GM23248 (cell line): ENCODE results near the gene ULBP1. TPM values are rescaled to one million over a fixed set of nuclear protein-coding genes. Genes with fewer than 3 reads are reported as not detected.

Experiments used
- DNase-seq: peaks from one replicate; pipeline ENCODE4 v3.0.0-alpha.2; 2015
- H2AFZ ChIP-seq: fragments of 200-600 bp; sonication (generic); 2 replicates; pipeline ENCODE4 v1.6.1; 2016; ENCODE audit warnings: antibody characterized with exemption
- H3F3A ChIP-seq: fragments of 200-600 bp; sonication (generic); 2 replicates; pipeline ENCODE4 v1.6.1; 2016; ENCODE audit warnings: mild to moderate bottlenecking, antibody characterized with exemption, mixed run types; ENCODE audit not compliant: insufficient read depth
- H3K27ac ChIP-seq: fragments of 200-600 bp; sonication (generic); 2 replicates; pipeline ENCODE4 v1.5.1; 2016; ENCODE audit warnings: mild to moderate bottlenecking
- H3K27me3 ChIP-seq: fragments of 200-600 bp; sonication (generic); replicated peaks from 2 replicates; pipeline ENCODE4 v1.6.1; 2016; ENCODE audit warnings: mild to moderate bottlenecking; ENCODE audit not compliant: insufficient read depth
- H3K36me3 ChIP-seq: fragments of 200-600 bp; sonication (generic); 2 replicates; pipeline ENCODE4 v1.6.1; 2016; ENCODE audit warnings: low read depth, mild to moderate bottlenecking
- H3K4me1 ChIP-seq: fragments of 200-600 bp; sonication (generic); 2 replicates; pipeline ENCODE4 v1.6.1; 2016; ENCODE audit warnings: mild to moderate bottlenecking; ENCODE audit not compliant: insufficient read depth
- H3K4me2 ChIP-seq: fragments of 200-600 bp; sonication (generic); one replicate; pipeline ENCODE4 v1.6.1; 2016; ENCODE audit warnings: mild to moderate bottlenecking; ENCODE audit not compliant: unreplicated experiment
- H3K4me3 ChIP-seq: fragments of 200-600 bp; sonication (generic); 2 replicates; pipeline ENCODE4 v1.5.1; 2016; ENCODE audit warnings: mild to moderate bottlenecking
- H3K79me2 ChIP-seq: fragments of 200-600 bp; sonication (generic); 2 replicates; pipeline ENCODE4 v1.6.1; 2016; ENCODE audit warnings: mild to moderate bottlenecking; ENCODE audit not compliant: insufficient read depth
- H3K9ac ChIP-seq: fragments of 200-600 bp; sonication (generic); 2 replicates; pipeline ENCODE4 v1.6.1; 2016; ENCODE audit warnings: mild to moderate bottlenecking
- H3K9me2 ChIP-seq: fragments of 200-600 bp; sonication (generic); 2 replicates; pipeline ENCODE4 v1.6.1; 2016; ENCODE audit warnings: mixed run types, mild to moderate bottlenecking, moderate library complexity; ENCODE audit not compliant: insufficient read depth
- H3K9me3 ChIP-seq: fragments of 200-600 bp; sonication (generic); one replicate; pipeline ENCODE4 v1.6.1; 2017; ENCODE audit warnings: low read depth
- H4K20me1 ChIP-seq: fragments of 200-600 bp; sonication (generic); 2 replicates; pipeline ENCODE4 v1.6.0; 2016; ENCODE audit not compliant: insufficient read depth
- EZH2 ChIP-seq: fragments of 200-600 bp; sonication (generic); IDR thresholded peaks from 2 replicates; pipeline ENCODE4 v1.6.1; 2018; ENCODE audit warnings: antibody characterized with exemption, mild to moderate bottlenecking; ENCODE audit not compliant: insufficient read depth, poor library complexity, severe bottlenecking
- EZH2phosphoT487 ChIP-seq: fragments of 200-600 bp; sonication (generic); IDR thresholded peaks from 2 replicates; pipeline ENCODE4 v1.6.1; 2018; ENCODE audit warnings: antibody characterized with exemption, moderate library complexity, mild to moderate bottlenecking, low read depth; ENCODE audit not compliant: insufficient read depth
- WGBS, 2 experiments: methylation state at CpG; one replicate each; pipeline ENCODE4 v1.1.6; 2015 to 2017; ENCODE audit warnings: low lambda C conversion rate in 2 of 2, low coverage in 1 of 2; ENCODE audit errors: missing lambda C conversion rate in 2 of 2; 5-methylcytosine and 5-hydroxymethylcytosine counted together
- in situ Hi-C: fragments of 300-500 bp; cut with MboI; formaldehyde crosslinking; loops from 2 replicates; pipeline ENCODE4 v1.15.0; 2020
- polyA plus RNA-seq: library from polyadenylated mRNA; unstranded; fragments of >200 nt; fragmentation: Nextera tagmentation; extraction: Ambion mirVana; gene quantifications from 2 replicates; pipeline ENCODE4 v1.2.1, GENCODE V29; 2016
- total RNA-seq: library from RNA; depleted of rRNA; stranded (reverse); fragments of >200 nt; shearing (Covaris generic); gene quantifications from 2 replicates; pipeline ENCODE4 v1.2.3, GENCODE V29; 2014

ULBP1 gene
- total and polyA plus RNA-seq, 2 experiments from 2014 or later: 6.1 to 9.1 TPM

GRCh38 chr6:149933036-149933435, 30.7 kb upstream of the ULBP1 start:
- H2AFZ ChIP-seq: no peak overlapping the region
- no peaks in the 10 kb centered on the region for H3K9me3 ChIP-seq
- H3K36me3 ChIP-seq: no peaks in the 10 kb centered on the region
- no peak overlapping the region for H3K4me2 ChIP-seq
- peaks cover 17% of the 10 kb centered on the region for H3F3A ChIP-seq
- in situ Hi-C loops: loop anchor here (10.0 kb wide), 1 partner anchor 82 kb away; no protein-coding TSS in a partner anchor
- H4K20me1 ChIP-seq: no peaks in the 10 kb centered on the region
- no peak overlapping the region for H3K4me3 ChIP-seq
- H3K27me3 ChIP-seq: peaks cover 9% of the 10 kb centered on the region; the same call in 1 of the 2 replicates
- TF ChIP-seq EZH2phosphoT487 (no peak), EZH2 (no peak)
- no peak overlapping the region for H3K27ac ChIP-seq
- no peaks in the 10 kb centered on the region for H3K9me2 ChIP-seq
- no peak for DNase-seq
- WGBS, 2 experiments: 62 to 66% methylated on average over 5 of the region's 5 CpGs
- H3K79me2 ChIP-seq: no peaks in the 10 kb centered on the region
- no peak overlapping the region for H3K9ac ChIP-seq
- H3K4me1 ChIP-seq: no peaks in the 10 kb centered on the region

GRCh38 chr6:149933461-149933860, 30.3 kb upstream of the ULBP1 start:
- Histone ChIP-seq H3K27me3 (0 out of 2 replicates have a peak, but pooled peaks cover 8% of the 10 kb centered on the region), H3F3A (peaks cover 17% of the 10 kb centered on the region), H3K27ac (no peak overlapping the region), H3K9ac (no peak overlapping the region), H3K79me2 (no peaks in the 10 kb centered on the region), H3K36me3 (no peaks in the 10 kb centered on the region), H2AFZ (no peak overlapping the region), H3K9me3 (no peaks in the 10 kb centered on the region), H3K9me2 (no peaks in the 10 kb centered on the region), H4K20me1 (no peaks in the 10 kb centered on the region), H3K4me1 (no peaks in the 10 kb centered on the region), H3K4me2 (no peak overlapping the region), H3K4me3 (no peak overlapping the region)
- 31 to 33% methylated on average over 3 of the region's 3 CpGs for WGBS, 2 experiments
- DNase-seq: no peak
- in situ Hi-C loops: loop anchor here (10.0 kb wide), 1 partner anchor 81 kb away; no protein-coding TSS in a partner anchor
- no peak for TF ChIP-seq EZH2phosphoT487
- TF ChIP-seq EZH2: no peak

- Histone ChIP-seq H3K27me3 (0 out of 2 replicates have a peak, but pooled peaks cover 4% of the 10 kb centered on the region), H3K9ac (no peak overlapping the region), H3K79me2 (no peaks in the 10 kb centered on the region), H2AFZ (no peak overlapping the region), H3K27ac (no peak overlapping the region), H3K4me1 (0 out of 2 replicates have a peak, but pooled peaks cover 5% of the 10 kb centered on the region), H4K20me1 (no peaks in the 10 kb centered on the region), H3K4me3 (no peak overlapping the region), H3K36me3 (no peaks in the 10 kb centered on the region), H3K9me3 (no peaks in the 10 kb centered on the region), H3F3A (peaks cover 17% of the 10 kb centered on the region), H3K4me2 (no peak overlapping the region), H3K9me2 (no peaks in the 10 kb centered on the region)
- no peak for TF ChIP-seq EZH2
- TF ChIP-seq EZH2phosphoT487: no peak
- DNase-seq: peak; percentile 89
- 35 to 37% methylated on average over 11 of the region's 11 CpGs for WGBS, 2 experiments
- in situ Hi-C loops: loop anchor here (10.0 kb wide), 1 partner anchor 80 kb away; no protein-coding TSS in a partner anchor
Observed at GRCh38 chr6:149934249-149935156, 29.2 kb upstream of the ULBP1 start.

GRCh38 chr6:149935246-149935645, 28.5 kb upstream of the ULBP1 start:
- no peak overlapping the region for H3K4me2 ChIP-seq

More at GRCh38 chr6:149935246-149935645, 28.5 kb upstream of the ULBP1 start:
- peaks cover 17% of the 10 kb centered on the region for H3F3A ChIP-seq
- TF ChIP-seq EZH2phosphoT487 (no peak), EZH2 (no peak)
- H3K27ac ChIP-seq: no peak overlapping the region
- H3K9me3 ChIP-seq: no peaks in the 10 kb centered on the region
- H3K36me3 ChIP-seq: no peaks in the 10 kb centered on the region
- DNase-seq: peak; percentile 91
- H3K4me1 ChIP-seq: 0 out of 2 replicates have a peak, but pooled peaks cover 5% of the 10 kb centered on the region
- in situ Hi-C loops: loop anchor here (10.0 kb wide), 1 partner anchor 80 kb away; no protein-coding TSS in a partner anchor
- no peaks in the 10 kb centered on the region for H3K79me2 ChIP-seq
- 0 out of 2 replicates have a peak, but pooled peaks cover 4% of the 10 kb centered on the region for H3K27me3 ChIP-seq
- WGBS, 2 experiments: 34 to 41% methylated on average over 4 of the region's 4 CpGs
- H3K4me3 ChIP-seq: no peak overlapping the region
- no peaks in the 10 kb centered on the region for H4K20me1 ChIP-seq
- peak overlapping the region; percentile 59 for H2AFZ ChIP-seq
- H3K9me2 ChIP-seq: no peaks in the 10 kb centered on the region
- H3K9ac ChIP-seq: peak overlapping the region; percentile 14; the same call in 1 of the 2 replicates
